CD14-positive monocyte (primary cell): Measurements from ENCODE around the gene KIAA1328. TPM values are rescaled to one million over a fixed set of nuclear protein-coding genes. Genes with fewer than 3 reads are reported as not detected.

Experiments
- DNase-seq, 3 donors: peaks; one replicate each; pipeline ENCODE4 v3.0.0-alpha.2; 2011 to 2022
- H2AFZ ChIP-seq: 2 replicates; pipeline ENCODE4 v1.6.0; 2012; ENCODE audit warnings: mild to moderate bottlenecking, low read depth, low read length, inconsistent platforms; ENCODE audit not compliant: insufficient read depth, poor library complexity, severe bottlenecking
- H3K27ac ChIP-seq, 2 donors: 1 replicate in 1 of 2; 2 replicates in 1 of 2; pipeline ENCODE4 v1.5.1; 2012 to 2013; ENCODE audit warnings: low read length in 2 of 2, control low read depth in 1 of 2, inconsistent platforms in 1 of 2, low read depth in 1 of 2, mild to moderate bottlenecking in 1 of 2
- H3K27me3 ChIP-seq, 2 donors: one replicate each; pipeline versions ENCODE4 v1.6.0 to v1.6.1; 2011 to 2013; ENCODE audit warnings: low read length in 2 of 2; ENCODE audit not compliant: control insufficient read depth in 2 of 2, insufficient read depth in 2 of 2
- H3K36me3 ChIP-seq, 2 donors: replicated peaks in 1 of 2; 1 replicate in 1 of 2; 2 replicates in 1 of 2; pipeline versions ENCODE4 v1.5.1 to v1.6.1; 2012 to 2013; ENCODE audit warnings: low read length in 2 of 2, control low read depth in 1 of 2, inconsistent platforms in 1 of 2, mild to moderate bottlenecking in 1 of 2; ENCODE audit not compliant: insufficient read depth in 2 of 2, control insufficient read depth in 1 of 2
- H3K4me1 ChIP-seq, 2 donors: 1 replicate in 1 of 2; 2 replicates in 1 of 2; pipeline versions ENCODE4 v1.5.1 to v1.6.1; 2012 to 2013; ENCODE audit warnings: low read length in 2 of 2, control low read depth in 1 of 2, inconsistent platforms in 1 of 2, mild to moderate bottlenecking in 1 of 2, moderate library complexity in 1 of 2; ENCODE audit not compliant: insufficient read depth in 2 of 2, control insufficient read depth in 1 of 2
- H3K4me2 ChIP-seq: replicated peaks from 2 replicates; pipeline ENCODE3; 2012; ENCODE audit warnings: low read length, moderate library complexity, mild to moderate bottlenecking; ENCODE audit not compliant: poor library complexity, severe bottlenecking; ENCODE audit errors: extremely low read depth
- H3K4me3 ChIP-seq, 3 experiments: fragments of 200-600 bp in 1 of 3; sonication (generic) in 1 of 3; replicated peaks in 1 of 3; 1 replicate in 2 of 3; 2 replicates in 1 of 3; pipeline ENCODE4 v1.5.1; 2011 to 2013; ENCODE audit warnings: low read length in 3 of 3, mild to moderate bottlenecking in 3 of 3, control low read depth in 2 of 3, low read depth in 2 of 3, inconsistent platforms in 1 of 3, moderate library complexity in 1 of 3
- H3K79me2 ChIP-seq: 2 replicates; pipeline ENCODE4 v1.6.0; 2012; ENCODE audit warnings: mild to moderate bottlenecking, control low read depth, inconsistent platforms, low read length, moderate library complexity; ENCODE audit not compliant: insufficient read depth
- H3K9ac ChIP-seq: 2 replicates; pipeline ENCODE4 v1.6.0; 2017; ENCODE audit warnings: low read length, mild to moderate bottlenecking; ENCODE audit not compliant: insufficient read depth, poor library complexity, severe bottlenecking
- H3K9me3 ChIP-seq, 2 donors: replicated peaks in 1 of 2; 1 replicate in 1 of 2; 2 replicates in 1 of 2; pipeline versions ENCODE4 v1.5.1 to v1.6.1; 2012 to 2013; ENCODE audit warnings: low read length in 2 of 2, control low read depth in 1 of 2; ENCODE audit not compliant: control insufficient read depth in 1 of 2, insufficient read depth in 1 of 2
- H4K20me1 ChIP-seq: 2 replicates; pipeline ENCODE4 v1.6.0; 2012; ENCODE audit warnings: mild to moderate bottlenecking, low read length, control low read depth, moderate library complexity; ENCODE audit not compliant: insufficient read depth
- H3K27ac Mint-ChIP-seq, 7 donors: one replicate each; pipeline ENCODE4 v1.8.0; 2020; ENCODE audit warnings: mild to moderate bottlenecking in 7 of 7, mixed read lengths in 7 of 7, moderate library complexity in 6 of 7, inconsistent platforms in 2 of 7
- H3K27me3 Mint-ChIP-seq, 3 donors: one replicate each; pipeline ENCODE4 v1.8.0; 2021 to 2022; ENCODE audit warnings: low read depth in 3 of 3, mild to moderate bottlenecking in 3 of 3, mixed read lengths in 3 of 3, moderate library complexity in 3 of 3, inconsistent platforms in 1 of 3
- H3K36me3 Mint-ChIP-seq, 2 donors: one replicate each; pipeline ENCODE4 v1.8.0; 2020; ENCODE audit warnings: mixed read lengths in 2 of 2, inconsistent platforms in 1 of 2, mild to moderate bottlenecking in 1 of 2
- H3K4me1 Mint-ChIP-seq: one replicate; pipeline ENCODE4 v1.8.0; 2020; ENCODE audit warnings: mild to moderate bottlenecking, mixed read lengths
- H3K4me3 Mint-ChIP-seq, 2 donors: one replicate each; pipeline ENCODE4 v1.8.0; 2020; ENCODE audit warnings: mild to moderate bottlenecking in 2 of 2, mixed read lengths in 2 of 2, moderate library complexity in 1 of 2
- H3K9me3 Mint-ChIP-seq, 7 donors: one replicate each; pipeline ENCODE4 v1.8.0; 2020 to 2022; ENCODE audit warnings: mixed read lengths in 7 of 7, mild to moderate bottlenecking in 6 of 7, moderate library complexity in 6 of 7, inconsistent platforms in 2 of 7
- WGBS: methylation state at CpG from one replicate; pipeline ENCODE4 v1.1.5; 2013; ENCODE audit warnings: missing lambda C conversion rate; ENCODE audit not compliant: insufficient coverage; 5-methylcytosine and 5-hydroxymethylcytosine counted together
- intact Hi-C, 2 donors: fragments of 100-400 bp; cut with micrococcal nuclease; formaldehyde crosslinking; loops; one replicate each; pipeline versions ENCODE4 v1.15.0 to v1.15.1; 2023
- polyA plus RNA-seq, 3 donors: library from polyadenylated mRNA; depleted of rRNA in 1 of 3; unstranded in 2 of 3; stranded (reverse) in 1 of 3; fragments of 300-500 nt in 2 of 3; fragments of >200 nt in 1 of 3; fragmentation: Illumina TruSeq in 2 of 3; gene quantifications; 1 replicate in 2 of 3; 2 replicates in 1 of 3; pipeline ENCODE4 v1.2.3, GENCODE V29; 2012 to 2021
- TF ChIP-seq, protein P1 (sequence below): fragments of 200-600 bp; IDR thresholded peaks from one replicate; pipeline ENCODE4 v1.8.0; 2022; ENCODE audit warnings: antibody characterized with exemption, mild to moderate bottlenecking

KIAA1328 gene
- polyA plus RNA-seq, 3 donors, result 3.7 to 3.9 (median 3.8) TPM

DNA sequence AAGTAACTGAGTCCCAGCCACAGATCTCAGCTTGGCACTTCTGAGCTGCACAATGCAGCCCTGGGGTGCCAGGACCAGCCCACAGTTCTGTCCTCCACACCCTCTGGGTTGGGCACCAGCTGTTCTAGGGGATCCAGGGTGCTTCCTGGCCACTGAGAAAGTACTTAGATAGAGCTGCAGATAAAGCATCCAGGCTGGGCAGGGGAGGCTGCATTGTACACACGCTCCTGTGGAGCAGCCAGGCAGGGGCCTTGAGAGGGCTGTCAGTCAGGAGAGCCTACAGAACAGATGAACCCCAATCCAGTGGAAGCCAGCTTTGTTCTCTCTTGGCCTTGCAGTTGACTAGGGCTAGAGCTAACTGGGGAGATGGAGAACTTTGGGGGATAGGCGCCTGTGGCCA is 104.6 kb downstream of the KIAA1328 start:
- intact Hi-C loops, result no loop called here

DNA sequence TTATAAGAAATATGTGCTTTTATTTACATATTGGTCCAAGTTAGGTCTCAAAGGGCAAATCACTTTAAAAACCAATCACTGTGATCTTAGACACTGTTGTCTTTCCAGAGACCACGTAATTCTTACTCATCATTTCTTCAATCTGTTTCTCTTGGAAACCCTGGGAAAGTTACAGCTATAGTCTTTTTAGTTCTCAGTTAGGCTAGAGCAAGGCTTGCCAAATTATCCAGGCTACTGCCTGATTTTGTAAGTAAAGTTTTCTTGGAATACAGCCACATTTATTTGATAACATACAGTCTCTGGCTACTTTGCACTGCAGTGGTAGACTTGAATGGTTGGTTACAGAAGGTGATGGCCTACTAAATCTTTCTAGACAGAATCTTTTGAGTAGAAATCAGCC is 106.0 kb downstream of the KIAA1328 start:
- H3K27me3 ChIP-seq, result no peaks in the 10 kb centered on the region
- no CpG with 5 or more reads among the region's 1 CpG for WGBS
- H3K4me3 Mint-ChIP-seq, result no peak overlapping the region
- intact Hi-C loops, result no loop called here
- no peaks in the 10 kb centered on the region for H3K36me3 ChIP-seq
- H3K79me2 ChIP-seq, result no peaks in the 10 kb centered on the region
- no peak overlapping the region for H3K4me3 ChIP-seq
- no peak overlapping the region for H3K9ac ChIP-seq
- TF ChIP-seq, protein P1, sequence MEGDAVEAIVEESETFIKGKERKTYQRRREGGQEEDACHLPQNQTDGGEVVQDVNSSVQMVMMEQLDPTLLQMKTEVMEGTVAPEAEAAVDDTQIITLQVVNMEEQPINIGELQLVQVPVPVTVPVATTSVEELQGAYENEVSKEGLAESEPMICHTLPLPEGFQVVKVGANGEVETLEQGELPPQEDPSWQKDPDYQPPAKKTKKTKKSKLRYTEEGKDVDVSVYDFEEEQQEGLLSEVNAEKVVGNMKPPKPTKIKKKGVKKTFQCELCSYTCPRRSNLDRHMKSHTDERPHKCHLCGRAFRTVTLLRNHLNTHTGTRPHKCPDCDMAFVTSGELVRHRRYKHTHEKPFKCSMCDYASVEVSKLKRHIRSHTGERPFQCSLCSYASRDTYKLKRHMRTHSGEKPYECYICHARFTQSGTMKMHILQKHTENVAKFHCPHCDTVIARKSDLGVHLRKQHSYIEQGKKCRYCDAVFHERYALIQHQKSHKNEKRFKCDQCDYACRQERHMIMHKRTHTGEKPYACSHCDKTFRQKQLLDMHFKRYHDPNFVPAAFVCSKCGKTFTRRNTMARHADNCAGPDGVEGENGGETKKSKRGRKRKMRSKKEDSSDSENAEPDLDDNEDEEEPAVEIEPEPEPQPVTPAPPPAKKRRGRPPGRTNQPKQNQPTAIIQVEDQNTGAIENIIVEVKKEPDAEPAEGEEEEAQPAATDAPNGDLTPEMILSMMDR, result no peak
- no peaks in the 10 kb centered on the region for H4K20me1 ChIP-seq
- no peak overlapping the region for H3K27ac Mint-ChIP-seq
- H3K4me2 ChIP-seq, result no peak overlapping the region
- H3K27me3 Mint-ChIP-seq, result no peaks in the 10 kb centered on the region
- no peak overlapping the region for H3K27ac ChIP-seq
- no peaks in the 10 kb centered on the region for H3K4me1 Mint-ChIP-seq
- peaks cover 5 to 9% of the 10 kb centered on the region in 2 donors for H3K36me3 Mint-ChIP-seq
- H3K9me3 ChIP-seq, result peaks cover 8 to 12% of the 10 kb centered on the region in 2 donors
- no peak overlapping the region for H2AFZ ChIP-seq
- no peaks in the 10 kb centered on the region for H3K4me1 ChIP-seq
- peaks cover 1 to 12% (median 9%) of the 10 kb centered on the region in 7 donors for H3K9me3 Mint-ChIP-seq
- DNase-seq, result no peak

More for the DNA sequence above, 104.6 kb downstream of the KIAA1328 start:
- Histone ChIP-seq H4K20me1 (no peaks in the 10 kb centered on the region), H3K9me3 (peaks cover 8% of the 10 kb centered on the region in 2 donors), H3K9ac (no peak overlapping the region), H3K4me1 (no peaks in the 10 kb centered on the region), H3K4me3 (no peak overlapping the region), H3K79me2 (no peaks in the 10 kb centered on the region), H3K4me2 (no peak overlapping the region), H3K27me3 (no peaks in the 10 kb centered on the region), H3K27ac (no peak overlapping the region), H2AFZ (no peak overlapping the region), H3K36me3 (no peaks in the 10 kb centered on the region)
- Mint-ChIP-seq H3K27me3 (no peaks in the 10 kb centered on the region), H3K4me3 (no peak overlapping the region), H3K36me3 (peaks cover 5 to 9% of the 10 kb centered on the region in 2 donors), H3K4me1 (no peaks in the 10 kb centered on the region), H3K27ac (no peak overlapping the region), H3K9me3 (peaks cover 0 to 8% (median 5%) of the 10 kb centered on the region in 7 donors)
- 100% methylated on average over 1 of the region's 2 CpGs for WGBS
- TF ChIP-seq, protein P1, result no peak
- no peak for DNase-seq
